Activated T-cell treated with anti-CD3 and anti-CD28 coated beads for 1 hour (primary cell): Measurements from ENCODE around the gene VTI1A.
"Not testable (repeated sequence)": the region's sequence is repeated elsewhere in the genome, so short reads cannot be mapped to it uniquely, and the experiment has no call there.

Experiments
- DNase-seq: peaks from one replicate; pipeline ENCODE4 v3.0.0-alpha.2; 2020; ENCODE audit warnings: low read depth

The VTI1A gene

GRCh38 chr10:112588225-112588990, 141.4 kb downstream of the VTI1A start:
- DNase-seq, result no peak

GRCh38 chr10:112589081-112589480, 142.1 kb downstream of the VTI1A start:
- no peak for DNase-seq

GRCh38 chr10:112590786-112591185, 143.8 kb downstream of the VTI1A start:
- DNase-seq, result not testable (repeated sequence)

- no peak for DNase-seq
These were observed 146.0 kb downstream of the VTI1A start for GRCh38 chr10:112593023-112593422.

- no peak for DNase-seq
These were observed 154.4 kb downstream of the VTI1A start for GRCh38 chr10:112601214-112602090.

GRCh38 chr10:112603062-112603461, 156.0 kb downstream of the VTI1A start:
- DNase-seq, result no peak

GRCh38 chr10:112605063-112605462, 158.0 kb downstream of the VTI1A start:
- DNase-seq, result no peak

GRCh38 chr10:112607506-112607905, 160.5 kb downstream of the VTI1A start:
- DNase-seq, result no peak

GRCh38 chr10:112613620-112614019, 166.6 kb downstream of the VTI1A start:
- no peak for DNase-seq

GRCh38 chr10:112614072-112614471, 167.1 kb downstream of the VTI1A start:
- DNase-seq, result no peak

GRCh38 chr10:112614586-112614985, 167.6 kb downstream of the VTI1A start:
- no peak for DNase-seq

GRCh38 chr10:112615269-112615668, 168.3 kb downstream of the VTI1A start:
- no peak for DNase-seq

GRCh38 chr10:112616647-112617046, 169.6 kb downstream of the VTI1A start:
- DNase-seq, result no peak

- no peak for DNase-seq
These were observed 171.8 kb downstream of the VTI1A start for GRCh38 chr10:112618814-112619213.

- no peak for DNase-seq
These were observed 172.5 kb downstream of the VTI1A start for GRCh38 chr10:112619556-112619955.

GRCh38 chr10:112622786-112623185, 175.8 kb downstream of the VTI1A start:
- DNase-seq, result no peak

GRCh38 chr10:112624546-112625048, 177.6 kb downstream of the VTI1A start:
- no peak for DNase-seq

- no peak for DNase-seq
These were observed 182.1 kb downstream of the VTI1A start for GRCh38 chr10:112628951-112629609.

GRCh38 chr10:112631501-112632400, 184.7 kb downstream of the VTI1A start:
- DNase-seq, result no peak

GRCh38 chr10:112634096-112634830, 187.2 kb downstream of the VTI1A start:
- no peak for DNase-seq

- no peak for DNase-seq
These were observed 190.9 kb downstream of the VTI1A start for GRCh38 chr10:112637901-112638300.
